GM10248 (cell line): Measurements from ENCODE around the gene LTBR.
"Not testable (repeated sequence)": the region's sequence is repeated elsewhere in the genome, so short reads cannot be mapped to it uniquely, and the experiment has no call there.

Experiments
- CTCF ChIA-PET: fragments of 300-600 bp; sonication (Branson Sonifier 250); formaldehyde crosslinking; extraction: SDS; loops from one replicate; lab custom pipeline; 2021; ENCODE audit warnings: antibody characterized with exemption; lab: Yijun Ruan, JAX
- POLR2A ChIA-PET: fragments of 350-650 bp; sonication (Branson Sonifier 250); formaldehyde crosslinking; extraction: SDS; loops from one replicate; lab custom pipeline; 2020; ENCODE audit warnings: antibody characterized with exemption; lab: Yijun Ruan, JAX
- DNase-seq: peaks from one replicate; pipeline ENCODE4 v3.0.0; 2012; ENCODE audit errors: extremely low spot score
- TF ChIP-seq, protein P1 (sequence below): IDR thresholded peaks from 2 replicates; pipeline ENCODE4 v1.5.1; 2012; ENCODE audit warnings: mild to moderate bottlenecking, low read depth; ENCODE audit errors: extremely low read depth, missing control alignments, control extremely low read depth

Gene LTBR

DNA sequence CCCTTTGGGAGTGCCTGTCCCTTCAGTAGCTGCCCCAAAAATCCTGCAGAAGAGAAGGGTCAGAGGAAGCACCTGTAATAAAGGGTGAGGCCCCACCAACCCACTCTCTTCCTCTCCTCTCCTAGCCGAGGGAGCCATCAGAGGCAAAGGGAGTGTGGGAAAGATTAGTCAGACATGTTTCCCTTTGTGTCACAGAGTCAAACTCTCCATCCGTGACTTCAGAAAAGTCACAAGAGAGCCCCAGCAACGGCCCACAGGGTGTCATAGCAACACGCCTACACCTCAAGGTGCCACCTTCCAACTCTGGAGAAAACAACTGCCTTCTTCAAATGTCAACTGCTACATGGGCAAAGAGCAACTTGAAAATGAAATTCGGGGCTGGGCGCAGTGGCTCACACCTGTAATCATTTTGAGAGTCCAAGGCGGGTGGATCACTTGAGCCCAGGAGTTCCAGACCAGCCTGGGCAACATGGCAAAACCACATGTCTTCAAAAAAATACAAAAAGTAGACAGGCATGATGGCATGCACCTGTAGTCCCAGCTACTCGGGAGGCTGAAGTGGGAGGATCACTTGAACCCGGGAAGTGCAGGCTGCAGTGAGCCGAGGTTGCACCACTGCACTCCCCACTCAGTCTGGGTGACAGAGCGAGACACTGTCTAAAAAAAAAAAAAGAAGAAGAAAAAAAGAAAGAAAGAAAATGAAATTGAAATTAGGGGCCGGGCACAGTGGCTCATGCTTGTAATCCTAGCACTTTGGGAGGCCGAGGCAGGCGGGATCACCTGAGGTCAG is 43.1 kb downstream of the LTBR start:
- CTCF ChIA-PET, result interaction anchor here (1.0 to 7.4 kb wide), 6 partner anchors 20 to 129 kb away, joined by 3 to 112 read pairs (median 86); partner anchors contain the start of genes CD27 and TAPBPL

DNA sequence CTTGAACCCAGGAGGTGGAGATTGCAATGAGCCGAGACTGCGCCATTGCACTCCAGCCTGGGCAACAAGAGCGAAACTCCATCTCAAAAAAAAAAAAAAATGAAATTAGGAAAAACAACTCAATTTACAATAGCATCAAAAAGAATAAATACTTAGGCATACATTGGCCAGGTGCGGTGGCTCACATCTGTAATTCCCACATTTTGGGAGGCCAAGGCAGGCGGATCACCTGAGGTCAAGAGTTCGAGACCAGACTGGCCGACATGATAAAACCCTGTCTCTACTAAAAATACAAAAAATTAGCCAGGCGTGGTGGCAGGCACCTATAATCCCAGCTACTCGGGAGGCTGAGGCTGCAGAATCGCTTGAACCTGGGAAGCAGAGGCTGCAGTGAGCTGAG is 43.8 kb downstream of the LTBR start:
- ChIA-PET POLR2A (interaction anchor here (0.6 to 1.4 kb wide), 4 partner anchors 18 to 169 kb away, joined by 4 to 12 read pairs (median 4); no protein-coding TSS in a partner anchor), CTCF (interaction anchor here (0.9 to 7.4 kb wide), 6 partner anchors 13 to 126 kb away, joined by 3 to 112 read pairs (median 4); partner anchors contain the start of gene TAPBPL)
- DNase-seq, result not testable (repeated sequence)

More for the DNA sequence above, 43.1 kb downstream of the LTBR start:
- peak; percentile 81 for DNase-seq
- TF ChIP-seq, protein P1, sequence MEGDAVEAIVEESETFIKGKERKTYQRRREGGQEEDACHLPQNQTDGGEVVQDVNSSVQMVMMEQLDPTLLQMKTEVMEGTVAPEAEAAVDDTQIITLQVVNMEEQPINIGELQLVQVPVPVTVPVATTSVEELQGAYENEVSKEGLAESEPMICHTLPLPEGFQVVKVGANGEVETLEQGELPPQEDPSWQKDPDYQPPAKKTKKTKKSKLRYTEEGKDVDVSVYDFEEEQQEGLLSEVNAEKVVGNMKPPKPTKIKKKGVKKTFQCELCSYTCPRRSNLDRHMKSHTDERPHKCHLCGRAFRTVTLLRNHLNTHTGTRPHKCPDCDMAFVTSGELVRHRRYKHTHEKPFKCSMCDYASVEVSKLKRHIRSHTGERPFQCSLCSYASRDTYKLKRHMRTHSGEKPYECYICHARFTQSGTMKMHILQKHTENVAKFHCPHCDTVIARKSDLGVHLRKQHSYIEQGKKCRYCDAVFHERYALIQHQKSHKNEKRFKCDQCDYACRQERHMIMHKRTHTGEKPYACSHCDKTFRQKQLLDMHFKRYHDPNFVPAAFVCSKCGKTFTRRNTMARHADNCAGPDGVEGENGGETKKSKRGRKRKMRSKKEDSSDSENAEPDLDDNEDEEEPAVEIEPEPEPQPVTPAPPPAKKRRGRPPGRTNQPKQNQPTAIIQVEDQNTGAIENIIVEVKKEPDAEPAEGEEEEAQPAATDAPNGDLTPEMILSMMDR, result no peak
- POLR2A ChIA-PET, result interaction anchor here (0.5 to 2.1 kb wide), 7 partner anchors 19 to 254 kb away, joined by 4 to 12 read pairs (median 4); partner anchors contain the start of gene VAMP1

DNA sequence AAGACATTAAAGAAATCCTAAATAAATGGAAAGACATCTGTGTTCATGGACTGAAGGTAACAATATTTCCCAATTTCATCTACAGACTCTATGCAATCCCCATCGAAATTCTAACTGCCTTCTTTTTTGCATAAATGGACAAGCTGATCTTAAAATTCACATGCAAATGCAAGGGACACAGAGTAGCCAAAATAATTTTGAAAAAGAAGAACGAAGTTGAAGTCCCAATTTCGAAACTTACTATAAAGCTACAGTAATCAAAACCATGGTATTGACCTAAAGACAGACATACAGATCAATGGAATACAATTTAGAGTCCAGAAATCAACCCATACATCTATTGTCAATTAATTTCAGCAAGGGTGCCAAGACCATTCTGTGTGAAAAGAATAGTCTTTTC is 44.4 kb downstream of the LTBR start:
- DNase-seq, result no peak
- ChIA-PET POLR2A (interaction anchor here (1.4 kb wide), 1 partner anchor 18 kb away, joined by 12 read pairs; no protein-coding TSS in a partner anchor), CTCF (interaction anchor here (0.9 to 7.4 kb wide), 5 partner anchors 13 to 125 kb away, joined by 3 to 89 read pairs (median 4); partner anchors contain the start of gene TAPBPL)

DNA sequence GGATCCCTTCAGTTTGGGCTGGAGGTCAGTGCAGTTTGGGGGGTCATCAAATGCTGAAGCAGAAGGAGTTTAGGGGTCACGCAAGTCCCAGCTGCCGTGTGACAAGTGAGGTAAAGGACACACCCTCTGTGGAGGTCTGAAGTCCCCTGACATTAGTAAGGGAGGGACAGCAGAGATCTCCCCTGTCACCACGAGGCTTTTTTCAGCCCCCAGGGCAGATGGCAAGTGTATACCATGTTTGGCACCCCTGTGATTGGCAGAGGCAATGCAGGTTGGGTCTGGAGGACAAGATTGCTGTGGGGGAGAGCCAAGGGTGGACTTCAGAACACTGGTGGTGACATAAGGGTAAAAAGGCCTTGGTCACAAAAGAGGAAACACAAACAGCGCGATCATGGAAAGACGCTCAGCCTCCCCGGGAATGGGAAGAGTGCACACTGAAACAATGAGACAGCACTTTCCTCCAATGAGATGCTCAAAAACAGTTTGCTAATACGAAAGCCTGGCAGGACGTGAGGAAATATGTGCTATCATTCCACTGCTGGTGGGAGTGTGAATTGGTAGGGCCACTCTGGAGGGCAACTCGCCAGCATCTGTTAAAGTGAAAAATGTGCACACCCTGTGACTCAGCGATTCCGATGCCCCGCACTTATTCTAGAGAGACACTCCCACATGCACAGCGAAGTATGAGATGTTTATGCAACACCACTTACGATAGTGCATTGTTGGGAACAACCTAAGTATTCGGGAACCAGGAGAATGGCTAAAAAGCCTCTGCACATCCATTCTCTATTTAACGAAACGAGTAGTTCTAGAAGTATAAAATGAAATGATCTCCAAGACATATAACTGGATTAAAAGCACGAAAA is 46.4 kb downstream of the LTBR start:
- ChIA-PET POLR2A (no interaction called here), CTCF (no interaction called here)
- TF ChIP-seq, protein P1, result no peak
- DNase-seq, result no peak

More for the DNA sequence above, 44.4 kb downstream of the LTBR start:
- TF ChIP-seq, protein P1, result no peak

DNA sequence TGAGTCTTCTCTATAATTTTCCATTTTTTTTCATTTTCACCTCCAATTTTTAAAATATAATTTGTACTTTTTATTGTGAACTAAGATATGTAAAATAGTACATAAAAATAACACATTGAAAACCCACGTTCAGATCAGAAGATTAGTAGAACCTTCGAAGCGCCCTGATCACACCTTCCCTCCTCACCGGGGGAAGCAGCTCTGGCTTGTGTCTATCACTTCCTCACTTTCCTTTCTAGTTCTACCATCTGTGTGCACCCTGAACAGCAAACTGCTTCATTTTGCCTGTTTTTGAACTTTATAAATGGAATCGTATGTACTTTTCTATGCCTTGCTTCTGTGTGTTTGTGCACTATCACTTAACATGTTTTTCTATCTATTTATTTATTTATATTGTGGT is 49.0 kb downstream of the LTBR start:
- TF ChIP-seq, protein P1, result no peak
- DNase-seq, result no peak
- ChIA-PET POLR2A (interaction anchor here (0.6 to 1.6 kb wide), 3 partner anchors 11 to 37 kb away, joined by 3 to 7 read pairs (median 3); partner anchors contain the start of gene VAMP1), CTCF (interaction anchor here (1.4 to 3.8 kb wide), 4 partner anchors 9 to 32 kb away, joined by 5 to 22 read pairs (median 8); partner anchors contain the start of gene CD27)

DNA sequence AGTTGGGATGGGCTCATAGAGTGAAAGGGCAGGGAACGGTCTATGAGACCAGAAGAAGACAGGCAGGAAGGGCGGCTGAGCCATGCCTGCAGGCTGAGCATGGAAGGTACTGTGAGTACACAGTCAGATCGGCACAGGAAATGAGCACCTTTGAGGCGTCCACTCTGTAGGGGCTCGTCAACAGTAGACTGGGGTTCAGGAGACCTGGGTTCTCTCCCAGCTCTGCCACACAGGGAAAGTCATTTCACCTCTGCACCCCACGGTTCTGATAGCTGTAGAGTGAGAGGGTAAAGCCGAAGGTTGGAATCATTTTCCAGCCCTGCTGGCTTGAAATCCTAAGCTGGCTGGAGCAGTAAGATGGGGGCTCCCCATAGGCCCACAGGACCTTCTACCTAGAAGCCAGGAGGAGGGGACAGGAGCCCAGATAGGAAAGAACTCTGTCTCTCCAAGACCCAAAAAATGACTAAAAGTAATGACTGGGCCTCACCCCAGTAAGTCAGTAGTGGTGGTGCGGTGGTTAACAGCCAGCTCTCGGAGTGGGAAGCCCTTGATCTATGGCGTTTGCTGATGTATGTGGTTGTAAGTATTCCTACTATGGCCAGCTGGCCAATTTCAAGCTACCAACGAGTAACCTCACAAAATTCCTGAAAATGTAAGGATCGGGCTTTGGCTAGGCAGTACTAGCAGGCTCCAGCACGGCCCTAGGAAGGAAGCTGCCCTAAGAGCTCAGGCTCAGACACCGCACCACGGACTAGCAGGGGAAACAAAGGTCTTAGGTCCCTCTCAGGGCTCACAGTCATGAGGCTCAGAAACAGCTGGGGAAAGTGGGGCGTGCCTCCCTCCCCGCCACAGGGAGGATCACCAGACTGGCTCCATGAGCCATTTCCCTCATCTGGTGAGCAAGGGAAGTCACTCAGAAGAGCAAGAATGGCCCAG is 50.5 kb downstream of the LTBR start:
- DNase-seq, result no peak
- ChIA-PET CTCF (interaction anchor here (0.8 to 3.8 kb wide), 10 partner anchors 10 to 120 kb away, joined by 3 to 22 read pairs (median 6); partner anchors contain the start of gene CD27), POLR2A (interaction anchor here (0.6 to 1.6 kb wide), 6 partner anchors 13 to 104 kb away, joined by 3 to 4 read pairs (median 4); partner anchors contain the start of genes TAPBPL and VAMP1)
- TF ChIP-seq, protein P1, result no peak
